GM18505 (cell line): ENCODE measurements around the gene C17orf114.

Experiments
- ATAC-seq: cut with Tn5 transposase; IDR thresholded peaks from one replicate; pipeline ENCODE4 v1.9.1; 2021; ENCODE audit not compliant: unreplicated experiment
- POLR2A ChIP-seq: IDR thresholded peaks from 4 replicates; pipeline ENCODE4 v1.6.1; 2011; ENCODE audit warnings: borderline replicate concordance; ENCODE audit not compliant: insufficient read depth, insufficient read length; ENCODE audit errors: extremely low read depth

Gene C17orf114

DNA sequence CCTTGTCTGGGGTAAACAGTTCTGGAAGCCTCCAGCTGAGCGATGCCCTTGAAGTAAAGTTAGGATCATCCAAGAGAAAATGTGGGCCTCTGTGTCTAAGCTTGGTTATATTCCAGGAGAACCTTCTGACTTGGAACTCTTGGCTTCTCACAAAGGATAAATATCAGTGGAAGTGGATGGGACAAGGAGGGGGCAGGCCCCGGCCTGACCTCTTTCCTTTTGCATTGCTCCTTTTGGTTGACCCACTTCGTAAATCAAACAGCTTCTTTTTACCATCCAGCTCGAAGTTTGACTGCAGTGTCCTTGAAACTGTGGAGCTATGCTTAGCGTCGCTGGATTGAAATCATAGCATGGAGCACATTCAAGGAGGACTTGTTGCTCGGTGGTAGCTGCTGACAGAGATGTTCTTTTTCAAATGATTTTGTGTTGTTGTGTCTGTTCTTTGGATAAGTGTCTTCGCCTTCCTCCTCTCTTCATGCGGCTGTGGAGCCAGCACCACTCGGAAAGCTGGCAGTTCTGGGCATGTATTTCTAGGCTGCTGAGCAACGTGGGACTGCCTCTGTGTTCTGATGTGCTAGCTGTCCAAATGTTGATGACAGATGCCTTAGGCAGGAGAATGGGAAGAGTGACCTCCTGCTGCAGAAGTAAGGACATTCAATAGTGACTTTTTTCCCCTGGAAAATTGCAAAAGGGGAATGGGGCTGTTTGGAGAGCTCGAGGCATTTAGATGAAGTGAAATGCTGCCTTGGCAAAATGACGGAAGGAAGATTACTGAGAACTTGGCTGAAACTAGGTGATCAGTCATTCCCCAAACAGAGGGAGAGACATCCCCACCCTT is 35.6 kb upstream of the C17orf114 start:
- ATAC-seq, result no peak
- no peak for TF ChIP-seq POLR2A

DNA sequence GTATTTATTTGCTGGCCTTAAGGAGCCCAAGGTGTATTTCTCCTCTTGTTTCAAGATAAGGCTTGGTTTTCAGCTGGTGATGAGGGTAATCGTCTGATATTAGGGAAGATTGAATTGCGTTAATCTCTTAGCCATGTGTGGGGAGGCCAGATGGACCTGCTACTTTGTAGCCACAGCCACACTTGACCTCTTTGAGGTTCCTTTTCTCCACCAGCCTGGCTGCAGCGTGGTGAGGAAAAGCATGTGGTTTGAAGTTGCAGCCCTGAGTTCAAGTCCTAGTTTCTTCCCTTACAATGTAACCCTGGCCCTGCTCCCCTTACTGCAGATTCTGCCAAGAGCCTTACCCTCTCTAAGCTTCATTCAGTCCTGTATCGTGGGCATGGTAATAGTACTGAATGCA is 34.1 kb upstream of the C17orf114 start:
- ATAC-seq, result no peak
- no peak for TF ChIP-seq POLR2A

DNA sequence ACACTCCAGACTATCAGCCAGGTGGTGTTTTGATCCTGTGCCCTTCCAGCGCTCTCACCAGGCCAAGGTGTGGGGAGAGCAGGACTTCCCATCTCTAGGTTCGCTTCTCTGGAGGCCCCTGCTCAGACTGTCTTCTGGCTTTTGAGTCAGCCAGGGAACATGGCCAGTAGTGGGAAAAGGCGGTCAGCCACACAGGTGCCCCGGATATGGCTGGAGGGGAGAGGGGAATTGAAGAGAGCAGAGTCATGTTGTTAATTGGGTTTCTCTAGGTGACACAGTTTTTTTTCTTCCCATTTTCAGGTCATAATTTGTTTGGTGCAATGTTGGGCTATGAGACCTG is 32.5 kb upstream of the C17orf114 start:
- no peak for ATAC-seq
- no peak for TF ChIP-seq POLR2A

DNA sequence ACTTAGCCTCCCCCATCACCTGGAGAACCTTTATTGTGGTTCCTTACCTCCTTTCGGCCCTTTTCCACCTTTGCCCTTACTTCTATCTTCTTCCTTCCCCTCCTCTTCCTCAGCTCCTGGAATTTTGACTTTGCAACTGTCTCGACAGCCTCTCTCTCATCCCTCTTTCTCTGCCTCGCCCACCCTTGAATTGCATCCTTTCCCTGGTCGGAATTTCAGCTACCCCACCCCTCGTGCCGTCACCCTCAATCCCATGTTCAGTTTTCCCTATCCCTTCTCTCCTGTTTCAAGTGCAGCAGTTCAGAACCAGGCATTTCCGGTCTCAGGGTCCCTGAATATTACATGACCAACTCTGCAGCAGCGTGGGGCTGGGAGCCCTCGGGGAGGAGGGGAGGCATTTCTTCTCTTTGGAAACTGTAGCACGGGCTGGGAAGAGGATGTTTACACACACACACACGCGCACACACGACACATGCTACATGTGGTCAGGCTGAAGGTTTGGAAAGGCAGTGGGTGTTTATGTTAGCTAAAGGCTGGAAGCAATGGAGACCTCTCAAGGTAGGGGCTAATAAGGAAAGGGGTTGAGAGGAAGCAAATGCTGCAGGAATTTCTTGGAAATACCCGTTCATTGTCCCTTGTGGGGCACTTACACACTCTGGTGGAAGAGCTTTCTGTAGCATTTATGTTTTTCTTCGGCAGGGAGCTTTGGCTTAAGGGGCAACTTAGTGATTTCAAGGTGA is 32.0 kb upstream of the C17orf114 start:
- no peak for ATAC-seq
- no peak for TF ChIP-seq POLR2A

DNA sequence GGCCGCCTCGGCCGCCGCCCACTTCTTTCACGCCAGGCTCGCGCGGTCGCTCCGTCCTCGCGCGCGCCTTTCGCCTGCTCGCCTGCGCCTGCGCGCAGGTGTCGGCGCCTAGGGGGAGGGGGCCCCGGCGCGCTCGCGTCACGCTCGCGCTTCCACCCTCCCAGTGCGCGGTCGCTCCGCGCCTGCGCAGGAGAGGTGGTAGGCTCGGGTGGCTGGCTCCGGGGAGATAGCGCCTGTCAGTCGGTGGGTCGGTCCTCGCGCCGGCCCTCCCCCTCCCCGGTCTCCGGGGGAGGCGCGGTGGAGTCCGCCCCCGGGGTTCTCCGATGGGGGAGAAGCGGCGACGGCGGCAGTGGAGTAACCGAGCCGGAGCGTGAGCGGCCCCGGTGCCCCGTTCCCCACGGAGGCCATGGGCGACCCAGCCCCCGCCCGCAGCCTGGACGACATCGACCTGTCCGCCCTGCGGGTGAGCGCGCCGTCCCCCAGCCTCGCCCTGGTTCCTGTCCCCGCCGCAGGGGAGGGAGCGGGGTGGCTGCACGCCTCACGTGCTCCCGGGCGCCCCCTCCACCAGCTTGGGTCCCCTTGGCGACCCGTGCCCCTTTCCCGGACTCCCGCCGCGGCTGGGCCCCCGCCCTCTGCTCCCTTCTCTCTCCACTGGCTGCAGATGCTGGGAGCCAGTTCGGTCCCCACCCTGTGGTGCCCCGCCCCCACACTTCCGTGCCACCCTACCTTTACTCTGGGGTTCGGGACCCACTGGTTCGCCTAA is 31.2 kb upstream of the C17orf114 start, which contains the start of gene MINK1:
MINK1 (plus strand) TSS at position 163 of the 763 bp plus-strand sequence; CDS start at position 407, 244 bp downstream.
- peak; percentile 89 for ATAC-seq
- peak; percentile 74 for TF ChIP-seq POLR2A

DNA sequence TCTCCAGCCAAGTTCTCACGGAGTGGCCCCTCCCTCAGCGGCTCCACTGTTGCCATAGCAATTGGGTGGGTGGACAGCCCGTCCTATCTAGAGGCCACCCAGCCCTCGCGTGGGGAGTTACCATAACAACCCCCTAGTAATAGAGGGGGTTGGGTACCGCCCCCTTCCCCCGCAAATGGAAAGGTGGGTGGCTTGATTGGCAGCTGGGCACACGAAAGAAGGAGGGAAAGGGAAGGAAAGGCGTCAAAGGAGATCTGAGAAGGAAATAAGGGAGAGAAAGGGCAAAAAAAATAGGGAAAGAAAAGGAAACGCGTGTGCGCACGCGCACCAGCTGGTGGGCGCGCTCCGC is 30.7 kb upstream of the C17orf114 start:
- ATAC-seq, result peak; percentile 5

DNA sequence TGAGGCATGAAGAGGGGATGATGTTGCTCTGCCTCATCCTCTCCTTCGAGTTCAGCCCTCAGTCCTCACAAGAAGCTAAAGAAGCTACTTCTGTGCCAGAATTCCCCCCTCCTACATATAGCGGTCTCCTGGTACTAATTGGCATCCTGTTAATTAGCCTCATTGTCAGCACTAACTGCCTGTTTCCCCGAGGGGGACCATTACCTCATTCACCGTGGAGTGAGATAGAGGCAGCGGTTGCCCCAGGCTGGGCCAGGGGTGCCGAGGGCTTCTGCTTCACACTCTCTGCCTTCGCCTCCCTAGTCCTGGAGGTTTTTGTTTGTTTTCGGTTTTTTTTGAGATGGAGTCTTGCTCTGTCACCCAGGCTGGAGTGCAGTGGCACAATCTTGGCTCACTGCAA is 25.3 kb upstream of the C17orf114 start:
- no peak for ATAC-seq
- no peak for TF ChIP-seq POLR2A

DNA sequence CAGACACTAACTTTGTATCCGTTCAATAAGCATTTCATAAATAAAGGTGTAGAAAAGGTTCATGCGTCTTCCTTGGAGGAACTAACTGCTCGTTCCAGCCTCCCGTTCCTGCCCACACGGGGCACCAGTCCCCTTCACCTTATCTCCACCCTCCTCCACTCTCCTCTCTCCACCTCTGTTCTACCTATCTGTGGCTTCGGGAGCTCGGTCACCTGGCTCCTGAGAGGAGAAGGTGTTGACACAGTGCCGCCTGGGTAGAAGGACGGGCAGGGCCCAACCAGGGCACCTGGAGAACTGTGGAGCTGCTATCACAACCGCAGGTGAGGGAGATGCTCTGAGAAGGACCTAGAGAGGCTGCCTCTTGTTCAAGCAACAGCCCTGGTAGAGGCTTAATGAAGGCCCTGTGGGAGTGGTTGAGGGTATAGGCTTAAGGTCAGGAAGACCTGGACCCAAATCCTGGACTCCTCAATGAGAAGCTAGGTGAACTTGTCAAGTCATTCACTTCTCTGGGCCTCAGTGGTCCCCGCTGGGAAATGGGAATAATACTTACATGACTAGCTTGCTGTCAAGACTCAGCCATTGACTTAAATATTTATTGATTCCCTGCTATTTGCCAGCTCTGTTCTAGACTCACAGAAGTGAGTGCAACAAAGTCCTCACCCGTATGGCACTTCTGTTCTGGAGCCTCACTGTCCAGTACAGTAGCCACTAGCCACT is 21.4 kb upstream of the C17orf114 start:
- no peak for ATAC-seq
- TF ChIP-seq POLR2A, result no peak

DNA sequence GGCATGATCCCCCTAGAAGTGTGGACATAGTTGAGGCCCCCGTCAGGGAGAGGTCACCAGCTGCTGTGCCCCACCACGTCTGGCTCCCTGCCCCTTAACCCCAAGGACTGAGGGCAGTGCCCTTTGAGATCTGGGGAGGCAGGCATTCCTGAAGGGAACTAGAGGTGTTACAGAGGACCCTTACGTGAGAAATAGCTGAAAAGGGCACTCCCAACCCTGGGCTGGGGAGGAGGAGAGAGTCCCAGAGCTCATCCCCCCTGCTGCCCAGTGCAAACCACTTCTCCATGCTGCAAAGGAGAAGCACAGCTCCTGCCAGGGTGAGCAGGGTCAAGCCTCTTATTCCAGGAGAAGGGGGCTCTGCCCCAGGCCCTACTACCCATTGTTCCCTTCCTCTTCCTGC is 20.7 kb upstream of the C17orf114 start:
- TF ChIP-seq POLR2A, result no peak
- no peak for ATAC-seq

DNA sequence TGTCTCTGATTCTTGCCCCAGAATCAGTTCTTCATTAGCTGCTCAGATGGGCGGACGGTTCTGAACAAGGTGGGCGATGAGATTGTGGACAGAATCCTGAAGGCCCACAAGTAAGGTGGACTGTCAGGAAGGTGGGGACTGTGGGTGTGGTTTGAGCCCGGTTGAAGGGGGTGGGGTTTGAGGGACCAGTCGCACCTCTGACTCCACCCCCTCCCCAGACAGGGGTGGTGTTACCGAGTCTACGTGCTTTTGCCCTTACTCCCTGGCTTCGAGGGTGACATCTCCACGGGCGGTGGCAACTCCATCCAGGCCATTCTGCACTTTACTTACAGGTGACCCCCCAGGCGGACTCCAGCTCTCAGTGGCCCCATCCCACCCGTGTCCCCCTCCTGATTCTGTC is 16.1 kb upstream of the C17orf114 start:
- TF ChIP-seq POLR2A, result no peak
- ATAC-seq, result no peak

DNA sequence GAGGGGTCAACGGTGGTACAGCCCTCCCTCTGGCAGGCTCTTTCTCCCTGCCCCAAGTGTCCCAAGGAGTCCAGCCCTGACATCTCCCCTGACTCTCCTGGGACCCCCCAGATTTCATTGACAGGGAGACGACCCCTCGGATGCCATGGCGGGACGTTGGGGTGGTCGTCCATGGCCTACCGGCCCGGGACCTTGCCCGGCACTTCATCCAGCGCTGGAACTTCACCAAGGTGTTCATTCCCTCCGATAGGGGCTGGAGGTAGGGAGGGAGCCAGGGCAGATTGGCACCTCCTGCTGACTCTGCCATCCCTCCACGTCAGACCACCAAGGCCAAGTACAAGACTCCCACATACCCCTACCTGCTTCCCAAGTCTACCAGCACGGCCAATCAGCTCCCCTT is 14.7 kb upstream of the C17orf114 start:
- TF ChIP-seq POLR2A, result no peak
- no peak for ATAC-seq

DNA sequence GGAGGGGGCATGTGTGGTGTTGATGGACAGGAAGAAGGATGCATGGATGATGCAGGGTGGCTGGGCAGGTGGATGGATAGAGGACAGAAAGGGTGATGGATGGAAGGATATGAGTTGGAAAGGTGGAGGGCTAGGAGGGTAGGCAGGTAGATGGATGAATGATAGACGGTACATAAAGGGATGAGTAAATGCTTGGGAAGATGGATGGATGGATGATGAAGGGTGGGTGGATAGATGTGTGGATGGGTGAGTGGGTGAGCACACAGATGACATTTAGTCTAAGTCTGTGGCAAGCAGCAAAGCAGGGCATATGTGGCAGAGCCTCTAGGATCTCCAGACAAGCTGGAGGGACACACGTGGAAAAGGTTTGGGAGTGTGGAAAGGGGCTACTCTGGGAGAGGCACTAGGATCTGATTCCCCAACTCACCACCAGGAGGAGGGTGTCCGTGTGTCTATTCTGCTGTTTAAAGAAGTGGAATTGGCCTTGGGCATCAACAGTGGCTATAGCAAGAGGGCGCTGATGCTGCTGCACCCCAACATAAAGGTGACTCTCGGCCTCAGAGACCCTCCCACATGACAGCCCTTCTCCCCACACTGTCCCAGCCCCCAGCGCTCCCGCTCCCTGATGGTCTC is 13.0 kb upstream of the C17orf114 start:
- TF ChIP-seq POLR2A, result no peak
- no peak for ATAC-seq

DNA sequence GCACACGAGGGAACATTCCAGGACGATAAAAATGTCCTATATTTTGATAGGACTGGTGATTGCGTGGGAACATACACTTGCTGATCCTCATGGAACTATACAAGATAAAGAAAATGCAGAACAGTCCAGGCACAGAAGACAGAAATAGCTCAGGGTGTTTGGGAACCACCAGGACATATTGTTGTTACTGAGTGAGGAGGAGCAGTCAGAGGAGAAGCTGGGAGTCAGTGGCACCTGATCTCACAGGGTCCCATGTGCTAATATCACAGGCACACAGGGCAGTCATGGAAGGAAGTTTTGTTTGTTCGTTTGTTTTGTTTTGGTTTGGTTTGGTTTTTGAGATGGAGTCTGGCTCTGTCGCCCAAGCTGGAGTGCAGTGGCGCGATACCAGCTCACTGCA is 10.6 kb upstream of the C17orf114 start:
- no peak for ATAC-seq
- no peak for TF ChIP-seq POLR2A
